SK-N-SH (cell line): ENCODE results near the gene TRAM2. TPM values are rescaled to one million over a fixed set of nuclear protein-coding genes. Genes with fewer than 3 reads are reported as not detected.
A peak's percentile ranks its signal among the peaks of the same experiment; 100 is the strongest.

ENCODE experiments used
- CTCF ChIA-PET: fragments of 300-600, 350-600 bp; formaldehyde crosslinking; extraction: SDS; loops from one replicate; lab custom pipeline; 2021; lab: Yijun Ruan, JAX
- POLR2A ChIA-PET: fragments of 350-600 bp; sonication (Branson Sonifier 250); formaldehyde crosslinking; extraction: SDS; loops from one replicate; lab custom pipeline; 2020; ENCODE audit warnings: antibody characterized with exemption, inconsistent platforms; lab: Yijun Ruan, JAX
- DNase-seq: peaks from one replicate; pipeline ENCODE4 v3.0.0; 2012
- H2AFZ ChIP-seq: fragments of 200-600 bp; sonication (generic); 2 replicates; pipeline ENCODE4 v1.8.1; 2016; ENCODE audit warnings: antibody characterized with exemption, mild to moderate bottlenecking, low read depth
- H3F3A ChIP-seq: fragments of 200-600 bp; sonication (generic); replicated peaks from 2 replicates; pipeline ENCODE3; 2016; ENCODE audit warnings: antibody characterized with exemption, mild to moderate bottlenecking; ENCODE audit not compliant: insufficient read depth
- H3K27ac ChIP-seq, 2 experiments: fragments of 200-500 bp in 1 of 2; fragments of 200-600 bp in 1 of 2; sonication (Bioruptor generic) in 1 of 2; sonication (generic), shearing (Covaris generic) in 1 of 2; 2 replicates each; pipeline versions ENCODE4 v1.5.1 to v1.6.1; 2014 to 2016; ENCODE audit warnings: low read depth in 2 of 2, inconsistent platforms in 1 of 2, low read length in 1 of 2, mild to moderate bottlenecking in 1 of 2, mixed read lengths in 1 of 2
- H3K27me3 ChIP-seq: fragments of 200-600 bp; sonication (generic), shearing (Covaris generic); 2 replicates; pipeline ENCODE4 v1.6.1; 2016; ENCODE audit warnings: mixed run types; ENCODE audit not compliant: insufficient read depth
- H3K36me3 ChIP-seq, 2 experiments: fragments of 200-500 bp in 1 of 2; fragments of 200-600 bp in 1 of 2; sonication (Bioruptor generic) in 1 of 2; sonication (generic) in 1 of 2; replicated peaks in 1 of 2; 2 replicates each; pipeline versions ENCODE3 to v1.5.1; 2014 to 2016; ENCODE audit warnings: low read length in 1 of 2, mild to moderate bottlenecking in 1 of 2; ENCODE audit not compliant: insufficient read depth in 2 of 2, control insufficient read depth in 1 of 2
- H3K4me1 ChIP-seq, 2 experiments: fragments of 200-500 bp in 1 of 2; fragments of 200-600 bp in 1 of 2; sonication (Bioruptor generic) in 1 of 2; sonication (generic), shearing (Covaris generic) in 1 of 2; 2 replicates each; pipeline versions ENCODE4 v1.5.1 to v1.6.1; 2014 to 2016; ENCODE audit warnings: low read depth in 1 of 2, low read length in 1 of 2, mixed run types in 1 of 2; ENCODE audit not compliant: insufficient read depth in 2 of 2, control insufficient read depth in 1 of 2
- H3K4me2 ChIP-seq: fragments of 200-600 bp; sonication (generic), shearing (Covaris generic); 2 replicates; pipeline ENCODE4 v1.6.1; 2017; ENCODE audit warnings: mixed run types
- H3K4me3 ChIP-seq, 2 experiments: fragments of 200-500 bp in 1 of 2; fragments of 200-600 bp in 1 of 2; sonication (Bioruptor generic) in 1 of 2; sonication (generic), shearing (Covaris generic) in 1 of 2; 2 replicates each; pipeline versions ENCODE4 v1.5.1 to v1.8.1; 2014 to 2016; ENCODE audit warnings: low read depth in 2 of 2, inconsistent platforms in 1 of 2, low read length in 1 of 2, mild to moderate bottlenecking in 1 of 2, mixed read lengths in 1 of 2, moderate library complexity in 1 of 2
- H3K79me2 ChIP-seq: fragments of 200-600 bp; sonication (generic); 2 replicates; pipeline ENCODE4 v1.8.1; 2017; ENCODE audit warnings: mild to moderate bottlenecking; ENCODE audit not compliant: insufficient read depth
- H3K9ac ChIP-seq: fragments of 200-600 bp; sonication (generic); 2 replicates; pipeline ENCODE4 v1.6.1; 2017; ENCODE audit warnings: mixed run types
- H3K9me2 ChIP-seq: fragments of 200-600 bp; sonication (generic); 2 replicates; pipeline ENCODE4 v1.6.1; 2017; ENCODE audit warnings: mixed run types
- H3K9me3 ChIP-seq: fragments of 200-600 bp; sonication (generic); 2 replicates; pipeline ENCODE4 v1.6.1; 2017; ENCODE audit warnings: mixed run types, mild to moderate bottlenecking, moderate library complexity
- H4K20me1 ChIP-seq: fragments of 200-600 bp; sonication (generic); 2 replicates; pipeline ENCODE4 v1.6.1; 2017; ENCODE audit warnings: mild to moderate bottlenecking, mixed run types; ENCODE audit not compliant: insufficient read depth
- EZH2phosphoT487 ChIP-seq: fragments of 200-600 bp; sonication (generic); IDR thresholded peaks from 2 replicates; pipeline ENCODE4 v1.6.1; 2017; ENCODE audit warnings: low read depth, mixed run types, mild to moderate bottlenecking, antibody characterized with exemption, moderate library complexity, borderline replicate concordance
- FOXM1 ChIP-seq: IDR thresholded peaks from 2 replicates; pipeline ENCODE4 v1.4.0; 2012; ENCODE audit warnings: low read depth, mild to moderate bottlenecking
- GABPA ChIP-seq: IDR thresholded peaks from 2 replicates; pipeline ENCODE4 v1.4.0; 2012; ENCODE audit warnings: low read depth, mild to moderate bottlenecking
- JUND ChIP-seq: IDR thresholded peaks from 2 replicates; pipeline ENCODE4 v1.4.0; 2012
- NFIC ChIP-seq: IDR thresholded peaks from 2 replicates; pipeline ENCODE4 v1.4.0; 2012; ENCODE audit warnings: borderline replicate concordance
- PBX3 ChIP-seq: IDR thresholded peaks from 2 replicates; pipeline ENCODE4; 2012
- POLR2AphosphoS5 ChIP-seq: IDR thresholded peaks from 2 replicates; pipeline ENCODE4 v1.6.1; 2012; ENCODE audit warnings: low read depth, low read length
- RAD21 ChIP-seq: IDR thresholded peaks from 2 replicates; pipeline ENCODE4 v1.6.1; 2012; ENCODE audit warnings: mild to moderate bottlenecking, low read length
- RXRA ChIP-seq: IDR thresholded peaks from 2 replicates; pipeline ENCODE4 v1.4.0; 2012; ENCODE audit warnings: low read depth, mild to moderate bottlenecking, borderline replicate concordance
- SIN3A ChIP-seq: IDR thresholded peaks from 2 replicates; pipeline ENCODE4 v1.6.1; 2012; ENCODE audit warnings: low read depth, mild to moderate bottlenecking, low read length, moderate library complexity, borderline replicate concordance
- TAF1 ChIP-seq: IDR thresholded peaks from 2 replicates; pipeline ENCODE4 v1.6.1; 2012; ENCODE audit warnings: low read depth, mild to moderate bottlenecking, low read length, moderate library complexity, borderline replicate concordance
- TCF12 ChIP-seq: IDR thresholded peaks from 2 replicates; pipeline ENCODE4 v1.4.0; 2012
- TEAD4 ChIP-seq: IDR thresholded peaks from 2 replicates; pipeline ENCODE4 v1.4.0; 2012; ENCODE audit warnings: mild to moderate bottlenecking, borderline replicate concordance; ENCODE audit not compliant: insufficient read depth
- YY1 ChIP-seq: IDR thresholded peaks from 2 replicates; pipeline ENCODE4 v1.4.0; 2012; ENCODE audit warnings: low read depth, mild to moderate bottlenecking
- polyA plus RNA-seq, 3 experiments: library from polyadenylated mRNA; depleted of rRNA; stranded (reverse); fragments of >200 nt; gene quantifications; 2 replicates each; pipeline ENCODE4 v1.2.3, GENCODE V29; 2012
- TF ChIP-seq, protein P1 (sequence below): IDR thresholded peaks from 2 replicates; pipeline ENCODE4 v1.4.0; 2012; ENCODE audit warnings: low read depth, borderline replicate concordance
- TF ChIP-seq, protein P2 (sequence below): fragments of 150-350 bp; IDR thresholded peaks from 2 replicates; pipeline ENCODE4 v1.6.1; 2016; ENCODE audit warnings: mild to moderate bottlenecking, low read depth, low read length
- TF ChIP-seq, protein P3 (sequence below): fragments of 200-600 bp; sonication (generic); IDR thresholded peaks from 2 replicates; pipeline ENCODE4 v1.6.1; 2017; ENCODE audit warnings: antibody characterized with exemption, mild to moderate bottlenecking, moderate library complexity

Gene TRAM2
- polyA plus RNA-seq, 1 of the 3 experiments (the other 2 are of a cell fraction), result 26.4 TPM

- TF ChIP-seq TEAD4, result no peak
- TF ChIP-seq, protein P1, sequence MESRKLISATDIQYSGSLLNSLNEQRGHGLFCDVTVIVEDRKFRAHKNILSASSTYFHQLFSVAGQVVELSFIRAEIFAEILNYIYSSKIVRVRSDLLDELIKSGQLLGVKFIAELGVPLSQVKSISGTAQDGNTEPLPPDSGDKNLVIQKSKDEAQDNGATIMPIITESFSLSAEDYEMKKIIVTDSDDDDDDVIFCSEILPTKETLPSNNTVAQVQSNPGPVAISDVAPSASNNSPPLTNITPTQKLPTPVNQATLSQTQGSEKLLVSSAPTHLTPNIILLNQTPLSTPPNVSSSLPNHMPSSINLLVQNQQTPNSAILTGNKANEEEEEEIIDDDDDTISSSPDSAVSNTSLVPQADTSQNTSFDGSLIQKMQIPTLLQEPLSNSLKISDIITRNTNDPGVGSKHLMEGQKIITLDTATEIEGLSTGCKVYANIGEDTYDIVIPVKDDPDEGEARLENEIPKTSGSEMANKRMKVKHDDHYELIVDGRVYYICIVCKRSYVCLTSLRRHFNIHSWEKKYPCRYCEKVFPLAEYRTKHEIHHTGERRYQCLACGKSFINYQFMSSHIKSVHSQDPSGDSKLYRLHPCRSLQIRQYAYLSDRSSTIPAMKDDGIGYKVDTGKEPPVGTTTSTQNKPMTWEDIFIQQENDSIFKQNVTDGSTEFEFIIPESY, result no peak
- TF ChIP-seq EZH2phosphoT487, result no peak
- no peak for TF ChIP-seq SIN3A
- TF ChIP-seq FOXM1, result no peak
- TF ChIP-seq JUND, result no peak
- TF ChIP-seq, protein P2, sequence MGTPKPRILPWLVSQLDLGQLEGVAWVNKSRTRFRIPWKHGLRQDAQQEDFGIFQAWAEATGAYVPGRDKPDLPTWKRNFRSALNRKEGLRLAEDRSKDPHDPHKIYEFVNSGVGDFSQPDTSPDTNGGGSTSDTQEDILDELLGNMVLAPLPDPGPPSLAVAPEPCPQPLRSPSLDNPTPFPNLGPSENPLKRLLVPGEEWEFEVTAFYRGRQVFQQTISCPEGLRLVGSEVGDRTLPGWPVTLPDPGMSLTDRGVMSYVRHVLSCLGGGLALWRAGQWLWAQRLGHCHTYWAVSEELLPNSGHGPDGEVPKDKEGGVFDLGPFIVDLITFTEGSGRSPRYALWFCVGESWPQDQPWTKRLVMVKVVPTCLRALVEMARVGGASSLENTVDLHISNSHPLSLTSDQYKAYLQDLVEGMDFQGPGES, result no peak
These were observed 65.7 kb downstream of the TRAM2 start (continued) for GRCh38 chr6:52511163-52511562.

GRCh38 chr6:52510213-52510562 is 66.7 kb downstream of the TRAM2 start:
- no peaks in the 10 kb centered on the region for H3K9me3 ChIP-seq
- DNase-seq, result no peak
- peaks cover 65 to 70% of the 10 kb centered on the region in 2 experiments for H3K36me3 ChIP-seq
- H3K4me3 ChIP-seq, result no peak overlapping the region
- peaks cover 40% of the 10 kb centered on the region for H3F3A ChIP-seq
- peaks cover 17% of the 10 kb centered on the region; the same call in 1 of the 2 replicates for H3K79me2 ChIP-seq
- no peak overlapping the region for H2AFZ ChIP-seq
- POLR2A ChIA-PET, result no interaction called here
- CTCF ChIA-PET, result interaction anchor here (1.0 kb wide), 1 partner anchor 93 kb away, joined by 3 read pairs; no protein-coding TSS in a partner anchor
- H3K27ac ChIP-seq, result peak overlapping the region; percentile 11 to 92; a peak in 3 of 4 replicates
- H4K20me1 ChIP-seq, result no peaks in the 10 kb centered on the region
- TF ChIP-seq POLR2AphosphoS5 (no peak), PBX3 (no peak), TAF1 (no peak), GABPA (no peak), TCF12 (no peak), YY1 (no peak), RAD21 (no peak), RXRA (no peak), NFIC (no peak)
- TF ChIP-seq, protein P3, sequence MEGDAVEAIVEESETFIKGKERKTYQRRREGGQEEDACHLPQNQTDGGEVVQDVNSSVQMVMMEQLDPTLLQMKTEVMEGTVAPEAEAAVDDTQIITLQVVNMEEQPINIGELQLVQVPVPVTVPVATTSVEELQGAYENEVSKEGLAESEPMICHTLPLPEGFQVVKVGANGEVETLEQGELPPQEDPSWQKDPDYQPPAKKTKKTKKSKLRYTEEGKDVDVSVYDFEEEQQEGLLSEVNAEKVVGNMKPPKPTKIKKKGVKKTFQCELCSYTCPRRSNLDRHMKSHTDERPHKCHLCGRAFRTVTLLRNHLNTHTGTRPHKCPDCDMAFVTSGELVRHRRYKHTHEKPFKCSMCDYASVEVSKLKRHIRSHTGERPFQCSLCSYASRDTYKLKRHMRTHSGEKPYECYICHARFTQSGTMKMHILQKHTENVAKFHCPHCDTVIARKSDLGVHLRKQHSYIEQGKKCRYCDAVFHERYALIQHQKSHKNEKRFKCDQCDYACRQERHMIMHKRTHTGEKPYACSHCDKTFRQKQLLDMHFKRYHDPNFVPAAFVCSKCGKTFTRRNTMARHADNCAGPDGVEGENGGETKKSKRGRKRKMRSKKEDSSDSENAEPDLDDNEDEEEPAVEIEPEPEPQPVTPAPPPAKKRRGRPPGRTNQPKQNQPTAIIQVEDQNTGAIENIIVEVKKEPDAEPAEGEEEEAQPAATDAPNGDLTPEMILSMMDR, result no peak
- TF ChIP-seq, protein P2, result no peak
- no peaks in the 10 kb centered on the region for H3K9me2 ChIP-seq
- H3K4me2 ChIP-seq, result no peak overlapping the region
- no peaks in the 10 kb centered on the region for H3K27me3 ChIP-seq
- peaks cover 17 to 42% of the 10 kb centered on the region in 2 experiments; a peak in 3 of 4 replicates for H3K4me1 ChIP-seq
- H3K9ac ChIP-seq, result no peak overlapping the region
